CD4-positive, alpha-beta T cell treated with Interleukin-2 at 100 ng/mL for 4 hours (primary cell): Measurements from ENCODE around the gene HMGCL.
"Not testable (repeated sequence)": the region's sequence is repeated elsewhere in the genome, so short reads cannot be mapped to it uniquely, and the experiment has no call there.

Experiments used
- DNase-seq: peaks from one replicate; pipeline ENCODE4 v3.0.0-alpha.2; 2020; ENCODE audit warnings: low spot score

HMGCL gene

DNA sequence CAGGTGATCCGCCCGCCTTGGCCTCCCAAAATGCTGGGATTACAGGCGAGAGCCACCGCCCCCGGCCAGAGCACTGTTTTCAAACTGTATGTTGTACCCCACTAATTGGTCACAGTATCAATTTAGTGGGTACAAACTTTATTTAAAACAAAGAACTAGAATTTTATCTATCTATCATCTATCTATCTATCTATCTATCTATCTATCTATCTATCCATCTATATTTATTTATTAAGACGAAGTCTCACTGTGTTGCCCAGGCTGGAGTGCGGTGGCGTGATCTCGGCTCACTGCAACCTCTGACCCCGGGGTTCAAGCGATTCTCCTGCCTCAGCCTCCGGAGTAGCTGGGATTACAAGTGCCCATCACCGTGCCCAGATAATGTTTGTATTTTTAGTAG is 1.4 kb upstream of the HMGCL start:
- not testable (repeated sequence) for DNase-seq

DNA sequence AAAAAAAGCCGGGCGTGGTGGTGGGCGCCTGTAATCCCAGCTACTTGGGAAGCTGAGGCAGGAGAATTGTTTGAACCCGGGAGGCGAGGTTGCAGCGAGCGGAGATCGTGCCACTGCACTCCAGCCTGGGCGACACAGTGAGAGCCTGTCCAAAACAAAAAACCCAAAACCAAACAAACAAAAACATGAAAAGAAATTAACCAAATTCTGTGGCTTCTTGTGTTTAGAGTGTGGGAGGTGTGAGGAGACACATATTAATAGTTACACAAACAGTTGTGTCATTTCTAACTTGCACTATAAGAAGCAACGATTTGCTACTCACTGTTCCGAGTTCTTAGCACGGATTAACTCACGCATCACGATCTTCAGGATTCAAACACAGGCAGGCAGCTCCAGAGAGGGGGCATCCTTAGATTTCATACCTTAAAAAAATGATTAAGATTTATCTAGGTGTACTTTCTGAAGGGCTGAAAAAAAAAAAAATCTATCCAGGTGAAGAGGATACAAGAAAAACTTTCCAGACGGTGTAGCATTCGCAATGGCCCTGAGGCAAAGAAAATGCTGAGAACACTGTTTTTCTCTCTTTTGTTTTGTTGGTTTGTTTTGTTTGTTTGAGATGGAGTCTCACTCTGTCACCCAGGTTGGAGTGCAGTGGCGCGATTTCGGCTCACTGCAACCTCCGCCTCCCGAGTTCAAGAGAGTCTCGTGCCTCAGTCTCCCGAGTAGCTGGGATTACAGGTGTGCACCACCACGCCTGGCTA is 713 bp upstream of the HMGCL start:
- DNase-seq = peak; percentile 20

DNA sequence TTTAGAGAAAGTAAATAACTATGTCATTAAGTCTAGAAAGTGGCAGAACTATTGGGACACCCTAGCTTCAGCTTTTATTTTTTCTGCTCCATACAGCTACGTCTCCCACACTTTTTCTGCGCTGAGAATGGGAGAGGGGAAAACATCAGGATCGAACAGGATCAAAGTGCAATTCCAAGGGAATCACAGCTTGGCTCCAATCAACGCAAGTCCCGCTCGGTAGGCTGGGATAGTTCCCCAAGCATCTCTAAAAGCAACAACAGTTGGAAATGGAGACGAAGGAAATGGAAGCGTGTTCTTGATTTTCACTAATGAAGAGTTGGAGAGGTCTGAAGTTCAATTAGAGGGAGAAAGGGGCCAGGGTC is 536 bp downstream of the HMGCL start:
- no peak for DNase-seq

DNA sequence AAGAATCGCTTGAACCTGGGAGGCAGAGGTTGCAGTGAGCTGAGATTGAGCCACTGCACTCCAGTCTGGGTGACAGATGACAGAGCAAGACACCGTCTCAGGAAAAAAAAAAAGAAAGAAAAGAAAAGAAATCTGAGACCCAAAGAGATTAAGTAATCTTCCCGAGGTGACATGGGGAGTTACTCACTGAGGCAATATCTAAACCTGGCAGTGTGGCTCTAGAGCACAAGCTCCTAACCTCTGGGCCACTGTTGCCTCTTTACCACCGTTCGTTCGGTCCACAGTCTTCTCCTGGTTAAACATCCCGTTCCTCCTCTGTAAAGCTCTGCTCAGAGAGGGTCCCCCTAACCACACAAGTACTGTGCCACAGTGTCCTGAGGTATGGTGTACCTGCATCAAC is 1.5 kb downstream of the HMGCL start:
- DNase-seq = no peak

DNA sequence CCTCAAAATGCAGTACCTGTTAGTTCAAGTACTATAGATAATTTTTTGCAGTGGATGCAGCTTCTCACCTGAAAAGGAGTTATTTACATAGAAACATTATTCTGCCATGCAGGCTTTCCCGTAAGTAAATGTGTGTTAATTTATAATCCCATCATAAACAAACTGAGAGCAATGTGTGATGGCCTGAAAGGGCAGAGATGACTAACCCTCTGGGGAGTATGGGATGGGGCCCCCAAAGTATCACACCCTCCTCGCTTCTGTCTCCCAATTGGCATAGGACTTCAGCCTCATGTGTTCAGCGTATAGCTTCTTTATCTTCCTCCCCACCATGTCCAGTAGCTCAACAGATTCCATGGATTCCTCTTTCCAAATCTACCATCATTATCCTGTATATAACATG is 7.6 kb downstream of the HMGCL start:
- no peak for DNase-seq

DNA sequence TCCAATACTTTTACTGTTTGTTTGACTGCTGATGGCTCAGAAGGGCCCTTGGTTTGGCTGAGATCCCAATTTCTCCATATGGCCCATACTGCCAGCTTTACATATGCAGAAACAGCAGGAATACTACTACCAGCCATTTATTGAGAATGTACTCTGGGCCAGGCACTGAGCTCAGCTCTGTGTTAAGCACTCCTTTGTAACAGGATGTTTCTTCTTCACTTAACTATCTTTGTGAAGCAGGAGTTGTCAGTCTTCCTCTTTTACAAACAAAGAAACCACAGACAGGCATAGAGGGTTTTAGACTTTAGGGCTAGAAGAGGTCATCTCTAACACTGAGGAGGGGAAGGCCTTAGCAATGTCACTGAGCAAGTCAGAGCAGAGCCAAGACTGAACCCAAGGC is 8.3 kb downstream of the HMGCL start:
- no peak for DNase-seq

DNA sequence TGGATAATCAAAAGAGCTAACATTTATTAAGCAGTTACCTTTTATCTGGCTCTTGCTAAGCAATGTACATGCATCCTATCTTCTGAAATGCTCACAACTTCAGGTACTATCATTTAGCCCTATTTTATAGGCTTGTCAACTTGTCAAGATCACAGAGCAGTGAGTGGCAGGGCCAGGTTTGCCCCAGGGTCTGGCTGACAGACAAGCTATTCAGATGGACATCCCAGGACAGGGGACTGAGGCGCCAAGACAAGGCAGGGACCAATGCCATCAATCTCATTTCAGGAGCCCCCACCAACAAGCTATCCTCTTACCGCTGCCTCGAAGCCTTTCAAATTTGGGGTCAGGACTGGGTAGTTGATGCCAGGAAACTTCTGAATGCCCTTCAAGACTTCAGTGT is 8.9 kb downstream of the HMGCL start:
- DNase-seq = no peak

DNA sequence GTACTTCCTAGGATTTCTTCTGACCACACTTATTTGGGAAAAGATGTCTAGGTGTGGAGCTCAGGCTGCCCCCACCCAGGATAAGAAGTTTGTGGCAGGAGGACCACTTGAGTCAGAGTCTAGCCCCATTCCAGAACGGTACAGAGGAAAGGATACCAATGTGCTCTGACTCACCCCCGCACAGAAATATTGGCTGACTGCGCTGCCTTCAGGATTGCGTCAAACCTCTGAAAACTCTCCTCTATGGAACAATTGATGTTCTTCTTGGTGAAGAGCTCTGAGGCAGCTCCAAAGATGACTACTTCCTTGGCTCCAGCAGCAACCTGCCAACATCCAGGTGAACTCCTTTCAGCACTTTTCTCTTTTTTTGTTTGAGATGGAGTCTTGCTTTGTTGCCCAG is 11.2 kb downstream of the HMGCL start:
- no peak for DNase-seq

DNA sequence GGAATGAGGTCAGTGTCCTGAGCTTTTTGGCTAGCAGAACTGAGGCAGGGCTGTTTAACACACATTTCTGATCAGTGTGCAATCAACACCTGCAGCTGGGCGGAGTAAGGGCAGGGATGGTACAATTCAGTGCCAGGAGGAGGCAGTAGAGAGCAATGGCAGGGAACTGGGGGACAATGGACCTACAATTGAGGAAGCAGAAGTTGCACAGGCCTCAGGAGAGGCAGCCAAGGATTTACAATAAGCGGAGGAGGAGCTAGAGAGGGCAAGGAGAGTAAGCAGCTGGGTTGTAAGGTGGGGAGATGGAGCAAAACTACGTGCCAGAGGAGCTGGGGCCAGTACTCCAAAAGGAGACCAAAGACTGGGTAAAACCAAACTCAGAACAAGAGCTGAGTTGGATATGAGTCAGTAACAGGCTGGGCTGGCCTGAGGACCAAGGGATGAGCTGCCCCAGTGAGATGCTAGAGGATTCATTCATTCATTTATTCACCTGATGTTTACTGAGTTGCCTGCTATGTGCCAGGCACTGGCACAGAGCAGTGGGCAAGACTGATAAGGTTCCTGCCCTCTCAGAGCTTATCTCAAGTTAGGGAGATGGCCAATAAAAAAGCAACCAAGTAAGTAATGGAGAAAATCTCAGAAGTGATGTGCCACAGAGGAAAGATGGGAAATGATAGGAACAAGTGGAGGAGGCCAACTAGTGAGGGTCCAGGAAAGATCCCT is 14.2 kb downstream of the HMGCL start:
- peak; percentile 62 for DNase-seq

DNA sequence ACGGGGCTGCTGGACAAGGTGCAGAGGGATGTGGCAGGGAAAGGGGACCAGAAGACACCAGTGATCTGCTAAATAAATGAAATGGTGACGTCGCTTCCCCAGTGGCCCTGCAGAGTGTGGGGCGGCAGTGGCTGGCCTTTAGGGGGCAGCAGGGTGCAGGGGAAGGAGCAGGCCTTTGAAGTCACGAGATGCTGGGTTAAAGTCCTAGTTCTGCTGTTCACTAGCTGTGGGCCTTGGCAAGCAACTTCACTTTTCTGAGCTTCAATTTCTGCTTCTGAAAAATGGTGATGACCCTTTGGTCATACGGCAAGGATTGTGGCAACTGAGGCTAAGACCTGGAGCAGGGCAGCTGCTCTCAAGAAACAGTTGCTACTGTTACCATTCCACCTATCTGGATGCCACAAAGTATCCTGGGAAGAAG is 15.5 kb downstream of the HMGCL start:
- DNase-seq = peak; percentile 84

DNA sequence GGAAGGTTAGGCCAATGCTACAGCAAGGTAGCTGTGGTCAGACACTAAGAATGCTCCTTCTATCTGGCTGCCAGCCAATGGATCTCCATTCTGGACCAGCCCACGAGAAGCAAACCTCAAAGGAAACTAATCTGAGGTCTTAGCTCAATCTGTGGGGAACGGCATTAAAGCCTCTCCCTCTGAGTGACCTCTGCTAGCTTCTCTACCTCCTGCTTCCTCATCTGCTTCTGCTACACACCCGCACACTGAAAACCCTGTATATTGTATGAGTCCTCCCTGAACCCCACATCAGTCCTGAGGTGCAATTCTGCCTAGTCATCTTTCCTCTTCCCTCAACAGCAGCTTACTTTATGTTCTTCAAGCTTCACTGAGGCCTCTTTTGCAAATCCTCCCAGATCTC is 17.8 kb downstream of the HMGCL start:
- DNase-seq = no peak

DNA sequence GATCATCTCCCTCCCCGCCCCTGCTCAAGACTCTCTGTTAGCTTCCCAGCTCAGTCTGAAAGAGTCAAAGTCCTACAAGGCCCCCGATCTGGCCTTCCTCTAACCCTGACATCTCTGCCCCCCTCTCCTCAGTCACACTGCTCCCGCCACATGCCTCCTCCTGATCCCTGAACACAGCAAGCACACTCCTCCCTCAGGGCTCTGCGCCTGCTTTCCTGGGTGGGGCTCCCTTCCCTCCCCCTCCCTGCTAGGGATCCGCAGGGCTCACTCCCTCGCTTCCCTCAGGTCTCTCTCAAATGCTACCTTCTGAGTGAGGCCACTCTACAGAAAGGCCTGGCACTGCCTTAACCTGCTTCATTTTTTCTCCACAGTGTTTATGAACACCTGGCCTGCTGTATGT is 18.9 kb downstream of the HMGCL start:
- DNase-seq = no peak

DNA sequence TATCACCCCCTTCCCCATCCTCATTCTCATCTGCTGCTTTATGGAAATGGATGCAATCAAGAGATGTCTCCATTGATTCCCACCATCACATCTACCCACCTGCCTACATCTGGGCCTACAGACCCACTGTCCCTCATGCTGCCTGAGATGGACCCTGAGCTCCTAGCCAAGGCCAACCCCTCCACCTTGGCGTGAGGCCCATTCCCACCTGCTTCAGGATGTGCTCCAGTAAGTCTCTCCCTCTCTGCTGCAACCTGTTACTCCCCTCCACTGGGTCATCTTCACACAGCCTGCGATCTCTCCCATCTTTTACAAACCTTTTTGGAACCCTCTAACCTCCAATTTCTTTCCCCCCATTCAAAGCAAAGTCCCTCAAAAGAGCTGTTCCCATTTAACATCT is 20.2 kb downstream of the HMGCL start:
- DNase-seq = no peak

DNA sequence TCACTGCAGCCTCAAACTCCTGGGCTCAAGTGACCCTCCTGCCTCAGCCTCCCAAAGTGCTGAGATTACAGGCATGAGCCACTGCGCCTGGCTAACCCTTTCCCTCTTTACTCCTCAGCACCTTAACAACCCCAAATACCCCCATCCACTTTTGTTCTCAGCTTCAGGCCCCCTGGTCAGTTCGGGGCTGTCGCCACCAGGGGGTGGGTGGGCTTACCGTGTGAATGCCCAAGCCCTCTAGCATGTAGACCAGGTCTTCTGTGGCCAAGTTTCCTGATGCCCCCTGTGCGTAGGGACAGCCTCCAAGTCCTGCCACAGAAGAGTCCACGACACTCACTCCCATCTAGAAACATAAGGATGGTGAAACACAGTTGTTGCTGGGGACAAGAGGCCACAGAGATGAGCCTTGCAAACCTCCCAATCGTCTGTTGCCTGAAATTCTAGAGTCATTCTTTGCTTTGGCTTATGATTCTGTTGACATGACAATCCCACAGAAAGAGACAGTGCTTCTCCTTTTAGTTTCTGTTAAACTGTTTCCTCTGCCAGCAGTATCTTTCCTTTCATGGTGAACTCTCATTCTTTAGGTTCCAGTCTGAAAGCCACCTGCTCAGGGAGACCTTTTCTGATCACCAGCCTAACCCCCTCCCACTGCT is 20.9 kb downstream of the HMGCL start:
- DNase-seq = no peak

DNA sequence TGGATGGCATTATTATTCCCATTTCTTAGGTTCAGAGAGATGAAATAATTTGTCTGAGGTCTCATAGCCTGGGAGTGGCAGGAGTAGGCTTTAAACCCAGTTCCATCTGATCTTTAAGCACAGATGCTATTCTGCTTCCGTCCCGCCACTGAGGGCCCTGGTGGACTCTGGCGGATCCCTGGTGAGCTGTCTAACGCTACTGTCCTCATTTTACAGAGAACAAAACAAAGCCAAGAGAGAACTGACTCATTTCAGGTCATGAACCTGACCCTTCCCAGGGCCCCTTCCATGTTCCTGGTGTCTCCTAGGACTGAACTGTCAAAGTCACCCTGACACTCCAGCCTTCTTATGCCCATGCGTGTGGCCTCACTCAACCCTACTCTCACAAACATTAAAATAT is 21.6 kb downstream of the HMGCL start:
- no peak for DNase-seq

DNA sequence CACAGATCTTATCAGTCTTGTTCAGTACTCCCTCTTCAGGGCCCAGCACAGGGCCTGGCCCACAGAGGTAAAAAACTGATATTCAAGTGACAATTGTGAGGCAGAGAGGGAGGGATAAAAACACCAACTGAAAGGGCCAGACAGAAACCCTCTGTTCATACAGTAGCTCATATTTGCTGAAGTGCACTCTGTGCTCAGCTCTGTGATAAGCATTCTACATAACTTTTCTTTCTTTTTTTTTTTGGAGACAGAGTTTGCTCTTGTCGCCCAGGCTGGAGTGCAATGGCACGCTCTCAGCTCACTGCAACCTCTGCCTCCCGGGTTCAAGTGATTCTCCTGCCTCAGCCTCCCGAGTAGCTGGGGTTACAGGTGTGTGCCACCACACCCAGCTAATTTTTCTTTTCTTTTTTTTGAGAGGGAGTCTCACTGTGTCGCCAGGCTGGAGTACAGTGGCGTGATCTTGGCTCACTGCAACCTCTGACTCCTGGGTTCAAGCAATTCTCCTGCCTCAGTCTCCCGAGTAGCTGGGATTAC is 22.4 kb downstream of the HMGCL start:
- DNase-seq = not testable (repeated sequence)

DNA sequence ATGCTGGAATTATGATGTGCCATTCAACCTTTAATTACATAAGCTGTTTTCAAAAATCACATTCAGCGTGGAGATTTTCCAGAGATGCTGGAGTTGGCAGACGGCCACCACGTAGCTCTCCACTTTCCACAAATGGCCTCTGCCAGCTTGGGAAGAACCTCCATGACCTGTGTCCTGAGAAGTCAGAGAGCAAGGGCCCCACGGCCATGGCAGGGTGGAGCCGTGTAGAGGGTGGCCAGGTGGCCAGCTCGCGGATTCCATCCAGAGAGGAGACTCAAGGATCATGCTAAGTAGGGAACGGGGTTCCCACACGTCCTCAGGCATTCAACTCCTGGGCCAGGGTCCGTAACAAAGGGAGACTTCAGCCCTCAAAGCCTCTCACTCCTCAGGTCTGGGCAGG is 23.4 kb downstream of the HMGCL start:
- DNase-seq = no peak

DNA sequence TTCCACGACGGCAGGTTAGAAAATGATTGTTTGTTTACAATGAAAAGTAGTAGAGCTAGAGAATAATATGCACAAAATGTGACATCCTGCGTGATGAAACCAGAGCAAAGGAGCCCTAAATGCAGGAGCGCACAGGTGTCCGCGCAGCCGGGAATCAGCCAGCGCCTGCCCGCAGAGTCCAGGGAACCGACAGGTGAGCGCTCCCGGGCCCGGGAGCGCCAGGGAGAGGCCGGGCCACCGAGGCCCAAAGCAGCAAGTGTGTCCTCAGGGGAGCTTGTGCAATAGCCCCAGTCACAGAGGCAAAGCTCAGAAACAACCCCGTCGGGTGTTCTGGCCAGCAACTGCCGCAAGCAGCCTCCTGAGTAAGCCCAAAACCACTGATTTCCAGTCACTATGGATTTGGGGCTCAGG is 23.9 kb downstream of the HMGCL start:
- DNase-seq = no peak

DNA sequence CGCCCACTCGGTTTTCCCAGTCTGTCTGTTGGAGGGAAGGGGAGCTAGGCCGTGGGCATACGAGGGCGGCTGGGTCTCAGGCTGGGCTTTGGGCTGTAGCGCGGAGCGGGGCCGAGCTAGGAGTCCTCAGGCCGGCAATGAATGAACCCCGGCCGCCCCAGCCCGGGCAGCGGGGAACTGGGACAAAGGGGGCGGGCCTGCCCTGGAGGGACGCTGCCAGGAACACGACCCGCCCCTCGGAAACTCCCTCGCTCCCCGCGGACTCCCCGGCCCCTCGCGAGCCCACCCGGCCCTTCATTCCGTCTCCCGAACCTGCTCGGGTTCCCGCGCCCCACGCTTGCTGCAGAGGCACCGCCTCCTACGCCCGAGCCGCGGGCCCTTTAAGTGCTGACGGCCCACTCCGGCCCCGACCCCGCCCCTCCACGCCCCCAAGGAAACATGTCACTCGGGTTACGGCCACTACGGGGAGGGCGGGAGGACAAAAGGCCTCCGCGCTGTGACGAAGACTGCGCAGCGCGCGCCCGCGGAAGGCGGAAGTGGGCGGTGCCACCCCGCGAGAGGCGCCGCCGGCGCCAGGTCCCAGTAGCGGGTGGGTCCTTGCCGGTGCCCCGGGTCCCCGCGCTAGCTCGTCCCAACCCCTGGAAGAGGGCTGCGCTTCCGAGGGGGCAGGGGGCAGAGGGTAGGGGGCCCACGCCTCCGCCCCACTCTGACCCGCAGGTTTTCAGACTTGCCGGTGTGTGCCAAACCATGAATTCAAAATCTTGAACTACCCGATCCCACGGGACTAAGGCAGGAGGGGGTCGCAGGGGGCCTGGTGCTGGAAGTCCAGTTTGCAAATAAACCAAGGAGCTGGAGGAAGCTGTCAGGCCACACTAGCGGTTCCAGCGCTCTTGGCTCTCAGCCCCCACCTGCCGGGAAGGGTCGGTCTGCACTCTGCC is 24.6 kb downstream of the HMGCL start, which contains the start of gene GALE:
Gene GALE (minus strand): TSS at position 355 of the 938 bp plus-strand sequence. CDS start 1,747 bp downstream, outside the sequence.
- DNase-seq = peak; percentile 97

DNA sequence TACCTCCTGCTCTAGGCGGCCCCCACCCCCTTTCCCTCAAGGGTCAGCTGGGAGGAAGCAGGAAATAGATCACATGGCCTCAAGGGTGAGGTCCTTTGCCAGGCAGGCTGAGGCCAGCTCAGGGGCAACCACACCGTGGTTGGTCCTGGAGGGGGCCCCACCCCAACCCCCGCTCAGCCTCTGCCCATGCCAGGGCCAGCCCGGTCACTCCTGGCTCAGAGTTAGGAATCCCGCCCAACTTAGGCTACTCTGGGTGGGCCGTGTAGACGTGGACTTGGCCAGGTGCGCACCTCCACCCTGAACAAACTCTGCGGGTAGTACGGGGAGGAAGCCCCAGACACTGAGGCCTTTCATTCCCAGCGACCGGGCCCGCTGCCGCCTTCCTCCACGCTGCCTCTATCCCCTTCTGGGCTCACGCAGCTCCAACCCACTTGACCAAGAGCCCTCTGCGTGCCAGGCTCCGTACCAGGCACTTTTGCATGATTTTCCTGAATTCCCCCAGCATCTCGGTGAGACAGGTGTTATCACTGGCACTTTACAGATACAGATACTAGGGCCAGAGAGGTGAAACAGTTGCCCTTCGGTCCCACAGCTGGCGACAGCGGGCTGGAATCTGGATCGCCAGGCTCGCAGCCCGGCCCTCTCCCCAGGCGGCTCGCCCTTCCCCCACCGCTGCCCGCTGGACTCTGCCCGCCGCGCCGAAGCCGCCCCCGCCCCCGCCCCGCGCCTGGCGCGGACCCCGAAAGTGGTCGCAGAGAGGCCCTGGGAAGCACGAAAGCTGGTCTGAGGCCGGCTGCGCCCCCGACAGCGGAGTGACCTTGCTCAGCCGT is 25.4 kb downstream of the HMGCL start:
- DNase-seq = peak; percentile 41

DNA sequence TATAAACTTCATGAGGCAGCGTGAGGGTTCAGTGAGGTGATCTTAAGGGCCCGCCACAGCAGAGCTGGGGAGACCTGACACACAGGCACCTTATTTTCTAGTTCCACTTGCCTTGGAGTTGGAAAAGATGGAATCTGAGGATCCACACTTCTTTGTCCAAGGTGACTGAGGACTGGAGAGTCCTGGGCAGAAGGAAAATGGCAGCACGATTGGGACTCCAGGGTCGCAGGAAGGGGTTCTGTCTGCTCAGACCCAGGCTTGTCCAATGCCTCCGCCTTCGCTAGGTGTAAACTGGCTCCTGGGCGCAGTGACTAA is 26.0 kb downstream of the HMGCL start:
- no peak for DNase-seq
